ENCODE measurements around the gene CNTRL. TPM values are rescaled to one million over a fixed set of nuclear protein-coding genes. Genes with fewer than 3 reads are reported as not detected.

Gene CNTRL
- total RNA-seq, 4 donors from 2014 or later: 23.5 to 31.5 (median 29.6) TPM

- no peak for TF ChIP-seq POLR2A (IDR thresholded peaks at IDR 0.05)
- TF ChIP-seq, protein P1, sequence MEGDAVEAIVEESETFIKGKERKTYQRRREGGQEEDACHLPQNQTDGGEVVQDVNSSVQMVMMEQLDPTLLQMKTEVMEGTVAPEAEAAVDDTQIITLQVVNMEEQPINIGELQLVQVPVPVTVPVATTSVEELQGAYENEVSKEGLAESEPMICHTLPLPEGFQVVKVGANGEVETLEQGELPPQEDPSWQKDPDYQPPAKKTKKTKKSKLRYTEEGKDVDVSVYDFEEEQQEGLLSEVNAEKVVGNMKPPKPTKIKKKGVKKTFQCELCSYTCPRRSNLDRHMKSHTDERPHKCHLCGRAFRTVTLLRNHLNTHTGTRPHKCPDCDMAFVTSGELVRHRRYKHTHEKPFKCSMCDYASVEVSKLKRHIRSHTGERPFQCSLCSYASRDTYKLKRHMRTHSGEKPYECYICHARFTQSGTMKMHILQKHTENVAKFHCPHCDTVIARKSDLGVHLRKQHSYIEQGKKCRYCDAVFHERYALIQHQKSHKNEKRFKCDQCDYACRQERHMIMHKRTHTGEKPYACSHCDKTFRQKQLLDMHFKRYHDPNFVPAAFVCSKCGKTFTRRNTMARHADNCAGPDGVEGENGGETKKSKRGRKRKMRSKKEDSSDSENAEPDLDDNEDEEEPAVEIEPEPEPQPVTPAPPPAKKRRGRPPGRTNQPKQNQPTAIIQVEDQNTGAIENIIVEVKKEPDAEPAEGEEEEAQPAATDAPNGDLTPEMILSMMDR (IDR thresholded peaks at IDR 0.05): peak in 2 of 4 experiments; percentile 3 to 7
- no peaks in the 10 kb centered on the region for H3K9me3 ChIP-seq
- intact Hi-C loops (cut with DNase I; ENCODE audit: low total_unique reads): no loop called here
- H3K27ac ChIP-seq: peak overlapping the region; percentile 86 to 96
- DNase-seq: no peak
- H3K36me3 ChIP-seq: no peaks in the 10 kb centered on the region
- peaks cover 0 to 9% of the 10 kb centered on the region in 2 donors for H3K4me1 ChIP-seq
- peak overlapping the region; percentile 21 to 27 for H3K4me3 ChIP-seq
- no peaks in the 10 kb centered on the region for H3K27me3 ChIP-seq
Measured at GRCh38 chr9:121071756-121072421, 2.9 kb upstream of the CNTRL start.

GRCh38 chr9:121073038-121073437, 1.7 kb upstream of the CNTRL start:
- DNase-seq: peak; percentile 65 to 74
- H3K27me3 ChIP-seq: no peaks in the 10 kb centered on the region
- H3K9me3 ChIP-seq: no peaks in the 10 kb centered on the region
- H3K27ac ChIP-seq: peak overlapping the region; percentile 86 to 96
- H3K4me3 ChIP-seq: no peak overlapping the region
- intact Hi-C loops (cut with DNase I; ENCODE audit: low total_unique reads): no loop called here
- no peaks in the 10 kb centered on the region for H3K36me3 ChIP-seq
- H3K4me1 ChIP-seq: peaks cover 0 to 9% of the 10 kb centered on the region in 2 donors
- TF ChIP-seq, protein P1 (IDR thresholded peaks at IDR 0.05): no peak
- no peak for TF ChIP-seq POLR2A (IDR thresholded peaks at IDR 0.05)

- Histone ChIP-seq H3K4me3 (peak overlapping the region; percentile 73 to 80), H3K27me3 (no peaks in the 10 kb centered on the region), H3K36me3 (no peaks in the 10 kb centered on the region), H3K4me1 (peaks cover 0 to 9% of the 10 kb centered on the region in 2 donors), H3K27ac (peak overlapping the region; percentile 86 to 96), H3K9me3 (no peaks in the 10 kb centered on the region)
- intact Hi-C loops (cut with DNase I; ENCODE audit: low total_unique reads): no loop called here
- no peak for TF ChIP-seq POLR2A (IDR thresholded peaks at IDR 0.05)
- TF ChIP-seq, protein P1 (IDR thresholded peaks at IDR 0.05): no peak
- DNase-seq: no peak
Measured at GRCh38 chr9:121075251-121076036, 689 bp downstream of the CNTRL start.

GRCh38 chr9:121082075-121082474, 7.3 kb downstream of the CNTRL start:
- TF ChIP-seq POLR2A (IDR thresholded peaks at IDR 0.05): no peak
- TF ChIP-seq, protein P1 (IDR thresholded peaks at IDR 0.05): no peak
- Histone ChIP-seq H3K27ac (no peak overlapping the region), H3K36me3 (no peaks in the 10 kb centered on the region), H3K9me3 (no peaks in the 10 kb centered on the region), H3K4me1 (no peaks in the 10 kb centered on the region), H3K27me3 (no peaks in the 10 kb centered on the region), H3K4me3 (no peak overlapping the region)
- intact Hi-C loops (cut with DNase I; ENCODE audit: low total_unique reads): no loop called here
- DNase-seq: no peak

- no peak for DNase-seq
Measured at GRCh38 chr9:121085661-121086060, 10.9 kb downstream of the CNTRL start.

More at GRCh38 chr9:121085661-121086060, 10.9 kb downstream of the CNTRL start:
- TF ChIP-seq POLR2A (IDR thresholded peaks at IDR 0.05): no peak
- TF ChIP-seq, protein P1 (IDR thresholded peaks at IDR 0.05): no peak
- Histone ChIP-seq H3K4me3 (no peak overlapping the region), H3K36me3 (no peaks in the 10 kb centered on the region), H3K4me1 (no peaks in the 10 kb centered on the region), H3K27me3 (no peaks in the 10 kb centered on the region), H3K9me3 (no peaks in the 10 kb centered on the region), H3K27ac (no peak overlapping the region)
- intact Hi-C loops (cut with DNase I; ENCODE audit: low total_unique reads): no loop called here
